K562 (cell line): Measurements from ENCODE around the gene HTT-AS. TPM values are rescaled to one million over a fixed set of nuclear protein-coding genes. Genes with fewer than 3 reads are reported as not detected.

Experiments
- ATAC-seq: fragments of 200-7000 bp; cut with Tn5 transposase; 3 replicates; pipeline ENCODE4 v1.9.1; 2020; ENCODE audit warnings: moderate library complexity
- BruUV-seq: library from RNA; stranded (reverse); fragments of 400-500 nt; replicated peaks from 2 replicates; lab custom pipeline; 2021; lab: Mats Ljungman, UMichigan
- CTCF ChIA-PET: fragments of 300-600 bp; formaldehyde crosslinking; extraction: SDS; loops from one replicate; lab custom pipeline; 2021; ENCODE audit warnings: low intra/inter-chr PET ratio; lab: Yijun Ruan, JAX
- POLR2A ChIA-PET: fragments of 300-600, 350-650 bp; sonication (Branson Sonifier 250); formaldehyde crosslinking; extraction: SDS; loops from one replicate; lab custom pipeline; 2021; ENCODE audit warnings: antibody characterized with exemption, inconsistent platforms; lab: Yijun Ruan, JAX
- DNase-seq, 4 experiments: peaks; one replicate each; pipeline versions ENCODE4 v3.0.0 to v3.0.0-alpha.2; 2011 to 2018; ENCODE audit warnings: low spot score in 3 of 4, mixed read lengths in 3 of 4; ENCODE audit errors: extremely low read depth in 1 of 4
- FAIRE-seq: peaks from 2 replicates; lab custom pipeline; 2011; peaks lifted over from hg19 to GRCh38; lab: Jason Lieb, UNC
- H2AFZ ChIP-seq: 2 replicates; pipeline ENCODE4 v1.6.0; 2011; ENCODE audit warnings: low read depth, low read length, control low read depth, inconsistent platforms
- H3K27ac ChIP-seq: fragments of 200-600 bp; 3 replicates; pipeline ENCODE4 v1.8.0; 2011; ENCODE audit warnings: low read depth, mild to moderate bottlenecking, control low read depth, inconsistent platforms, low read length, moderate library complexity, mixed read lengths; ENCODE audit errors: extremely low read depth
- H3K27me3 ChIP-seq, 2 experiments: fragments of 300-600 bp in 1 of 2; 2 replicates in 1 of 2; 3 replicates in 1 of 2; pipeline versions ENCODE4 v1.6.0 to v1.8.0; 2011; ENCODE audit warnings: inconsistent platforms in 2 of 2, low read length in 2 of 2, mild to moderate bottlenecking in 1 of 2, mixed read lengths in 1 of 2, moderate library complexity in 1 of 2; ENCODE audit not compliant: control insufficient read depth in 2 of 2, insufficient read depth in 2 of 2
- H3K36me3 ChIP-seq: fragments of 300-600 bp; 3 replicates; pipeline ENCODE4 v1.8.0; 2011; ENCODE audit warnings: mild to moderate bottlenecking, low read length, inconsistent platforms; ENCODE audit not compliant: control insufficient read depth, insufficient read depth
- H3K4me1 ChIP-seq, 2 experiments: fragments of 200-600 bp in 1 of 2; replicated peaks in 1 of 2; 2 replicates in 1 of 2; 3 replicates in 1 of 2; pipeline versions ENCODE4 v1.5.1 to v1.8.0; 2011; ENCODE audit warnings: inconsistent platforms in 2 of 2, low read length in 2 of 2, mild to moderate bottlenecking in 1 of 2, mixed read lengths in 1 of 2, moderate library complexity in 1 of 2; ENCODE audit not compliant: control insufficient read depth in 2 of 2, insufficient read depth in 2 of 2
- H3K4me2 ChIP-seq: 2 replicates; pipeline ENCODE4 v1.6.1; 2011; ENCODE audit warnings: low read length, control low read depth, inconsistent platforms, mixed read lengths; ENCODE audit not compliant: insufficient read depth
- H3K4me3 ChIP-seq: fragments of 200-600 bp; sonication (generic), shearing (Covaris generic); 2 replicates; pipeline ENCODE4 v1.5.1; 2016; ENCODE audit warnings: control low read depth, inconsistent platforms
- H3K79me2 ChIP-seq: fragments of 200-600 bp; 3 replicates; pipeline ENCODE4 v1.8.0; 2011; ENCODE audit warnings: low read length, inconsistent platforms; ENCODE audit not compliant: control insufficient read depth, insufficient read depth
- H3K9ac ChIP-seq, 2 experiments: 2 replicates each; pipeline versions ENCODE4 v1.6.0 to v1.6.1; 2011; ENCODE audit warnings: low read depth in 2 of 2, low read length in 2 of 2, control low read depth in 1 of 2, inconsistent platforms in 1 of 2, mild to moderate bottlenecking in 1 of 2, mixed read lengths in 1 of 2; ENCODE audit not compliant: insufficient read depth in 1 of 2
- H3K9me1 ChIP-seq: one replicate; pipeline ENCODE4 v1.6.0; 2011; ENCODE audit warnings: inconsistent platforms, mild to moderate bottlenecking, low read length, moderate library complexity; ENCODE audit not compliant: control insufficient read depth, insufficient read depth
- H3K9me3 ChIP-seq: replicated peaks from 2 replicates; pipeline ENCODE4 v1.5.1; 2011; ENCODE audit warnings: low read depth, low read length, inconsistent platforms; ENCODE audit not compliant: control insufficient read depth, insufficient read depth
- H4K20me1 ChIP-seq: replicated peaks from 2 replicates; pipeline ENCODE4 v1.6.1; 2011; ENCODE audit warnings: low read length, inconsistent platforms, mixed read lengths; ENCODE audit not compliant: control insufficient read depth, insufficient read depth
- CCNT2 ChIP-seq: IDR thresholded peaks from 2 replicates; pipeline ENCODE4 v1.6.1; 2011; ENCODE audit warnings: borderline replicate concordance, low read depth, mild to moderate bottlenecking, moderate library complexity, mixed read lengths, low read length; ENCODE audit not compliant: insufficient read length; ENCODE audit errors: extremely low read depth
- FOS ChIP-seq: IDR thresholded peaks from 3 replicates; pipeline ENCODE4 v1.6.1; 2011; ENCODE audit not compliant: insufficient read length; ENCODE audit errors: extremely low read depth
- HMG20A ChIP-seq: fragments of 450-650 bp; formaldehyde crosslinking; conservative IDR thresholded peaks from 2 replicates; pipeline ENCODE4 v1.4.0; 2020; ENCODE audit warnings: mild to moderate bottlenecking, mixed read lengths
- HNRNPL ChIP-seq: fragments of 200-400 bp; formaldehyde crosslinking; IDR thresholded peaks from 2 replicates; pipeline ENCODE4 v1.6.1; 2017; ENCODE audit warnings: low read depth, mild to moderate bottlenecking, low read length
- KLF10 ChIP-seq: fragments of 250-450 bp; sonication (Bioruptor Pico); IDR thresholded peaks from 2 replicates; pipeline ENCODE4 v1.6.1; 2021; ENCODE audit warnings: matching md5 sums
- RBM14 ChIP-seq: fragments of 200-400 bp; formaldehyde crosslinking; IDR thresholded peaks from 2 replicates; pipeline ENCODE4 v1.6.1; 2018; ENCODE audit warnings: low read depth, mild to moderate bottlenecking, low read length, moderate library complexity, borderline replicate concordance; ENCODE audit not compliant: insufficient read depth
- TAF15 ChIP-seq: fragments of 200-400 bp; formaldehyde crosslinking; IDR thresholded peaks from 2 replicates; pipeline ENCODE4 v1.6.1; 2017; ENCODE audit warnings: mild to moderate bottlenecking, low read depth, low read length, moderate library complexity
- THRAP3 ChIP-seq: fragments of 450-650 bp; IDR thresholded peaks from 2 replicates; pipeline ENCODE4 v1.6.1; 2016; ENCODE audit warnings: mild to moderate bottlenecking, inconsistent platforms, borderline replicate concordance
- ZNF592 ChIP-seq: fragments of 450-650 bp; IDR thresholded peaks from 2 replicates; pipeline ENCODE4 v1.6.1; 2017; ENCODE audit warnings: antibody characterized with exemption, mild to moderate bottlenecking
- ZNF668 ChIP-seq: fragments of 250-450 bp; sonication (Bioruptor Pico); IDR thresholded peaks from 2 replicates; pipeline ENCODE4 v1.8.0; 2022; ENCODE audit warnings: mild to moderate bottlenecking, inconsistent platforms
- ZNF79 ChIP-seq: fragments of 250-450 bp; sonication (Bioruptor Pico); IDR thresholded peaks from 2 replicates; pipeline ENCODE4 v1.4.0; 2020; ENCODE audit warnings: low read depth, mild to moderate bottlenecking, moderate library complexity
- ZNF830 ChIP-seq: fragments of 250-450 bp; sonication (Bioruptor Pico); IDR thresholded peaks from 2 replicates; pipeline ENCODE4 v1.5.0; 2021; ENCODE audit warnings: mild to moderate bottlenecking
- WGBS: fragments of 100-300 bp; shearing (Covaris generic); methylation state at CpG from one replicate; pipeline ENCODE4 v1.1.6; 2016; ENCODE audit warnings: low coverage, mixed read lengths; ENCODE audit not compliant: insufficient coverage; ENCODE audit errors: missing lambda C conversion rate; 5-methylcytosine and 5-hydroxymethylcytosine counted together
- in situ Hi-C: fragments of 300-500 bp; cut with MboI; formaldehyde crosslinking; loops from 4 replicates; pipeline ENCODE4 v1.15.0; 2018; ENCODE audit warnings: inconsistent platforms, mixed read lengths
- intact Hi-C: fragments of 100-400 bp; cut with micrococcal nuclease; formaldehyde crosslinking; loops from 2 replicates; pipeline ENCODE4 v1.14.2; 2022
- polyA plus RNA-seq, 8 experiments: library from polyadenylated mRNA; depleted of rRNA in 4 of 8; stranded (reverse) in 5 of 8; unstranded in 3 of 8; fragments of >200 nt; fragmentation: Nextera tagmentation in 2 of 8; fragmentation: Illumina TruSeq in 1 of 8; extraction: Ambion mirVana in 2 of 8; extraction: Trizol in 1 of 8; gene quantifications; 2 replicates each; pipeline versions ENCODE4 v1.2.1 to v1.2.3, GENCODE V29; 2011 to 2014; ENCODE audit warnings: inconsistent platforms in 1 of 8, missing spikeins in 1 of 8
- total RNA-seq, 7 experiments: library from RNA; depleted of rRNA in 6 of 7; stranded (reverse); fragments of >200 nt in 6 of 7; fragmentation: Illumina TruSeq in 2 of 7; extraction: Trizol in 2 of 7; gene quantifications; 2 replicates each; pipeline versions ENCODE4 v1.2.1 to v1.2.3, GENCODE V29; 2011 to 2021; ENCODE audit warnings: low replicate concordance in 1 of 7

The HTT-AS gene
- total and polyA plus RNA-seq, 9 of the 15 experiments (the other 6 are each of a cell fraction or from before 2014, with no cell fraction given), result not detected

- Histone ChIP-seq H3K9me3 (peaks cover 2% of the 10 kb centered on the region; the same call in 1 of the 2 replicates), H4K20me1 (no peaks in the 10 kb centered on the region), H3K4me2 (no peak overlapping the region), H3K4me3 (no peak overlapping the region), H3K79me2 (no peaks in the 10 kb centered on the region), H3K4me1 (peaks cover 0 to 23% of the 10 kb centered on the region in 2 experiments), H3K27me3 (peaks cover 34 to 51% of the 10 kb centered on the region in 2 experiments), H3K9me1 (no peaks in the 10 kb centered on the region), H3K9ac (no peak overlapping the region), H3K27ac (no peak overlapping the region), H3K36me3 (no peaks in the 10 kb centered on the region)
- intact Hi-C loops, result loop anchor here (10.0 kb wide), 1 partner anchor 93 kb away; no protein-coding TSS in a partner anchor
- ATAC-seq (no peak), DNase-seq (no peak)
- BruUV-seq, result no TSS peak
- 1% methylated on average over 8 of the region's 10 CpGs for whole genome bisulfite sequencing
- CTCF ChIA-PET, result no interaction called here
- TF ChIP-seq ZNF830 (no peak), ZNF79 (CRISPR knock-in tag) (no peak), THRAP3 (no peak), HNRNPL (no peak), RBM14 (no peak), ZNF592 (no peak), ZNF668 (CRISPR knock-in tag) (no peak), HMG20A (CRISPR knock-in tag) (no peak), TAF15 (no peak), KLF10 (CRISPR knock-in tag) (no peak), FOS (no peak), CCNT2 (no peak)
- TF ChIP-seq, all 486 proteins: peak for 0
- POLR2A ChIA-PET, result interaction anchor here (1.1 kb wide), 1 partner anchor 10 kb away, joined by 4 read pairs; no protein-coding TSS in a partner anchor
- H2AFZ ChIP-seq, result no peak overlapping the region
- no peak for FAIRE-seq
- in situ Hi-C loops, result no loop called here
Measured at GRCh38 chr4:3042226-3042625, 32.1 kb downstream of the HTT-AS start.
